B cell (primary cell): Measurements from ENCODE around the gene WDR33. TPM values are rescaled to one million over a fixed set of nuclear protein-coding genes. Genes with fewer than 3 reads are reported as not detected.

Source experiments
- ATAC-seq: fragments of 200-7000 bp; cut with Tn5 transposase; one replicate; pipeline ENCODE4 v1.10.0; 2021; ENCODE audit warnings: low read depth, mild to moderate bottlenecking, moderate number of reproducible peaks, moderate library complexity
- CTCF ChIA-PET: fragments of 350-600 bp; sonication (Branson Sonifier 250); formaldehyde crosslinking; loops from one replicate; lab custom pipeline; 2021; ENCODE audit warnings: antibody characterized with exemption, inconsistent platforms; lab: Charles Lee
- POLR2A ChIA-PET: fragments of 350-600 bp; sonication (Branson Sonifier 250); formaldehyde crosslinking; loops from one replicate; lab custom pipeline; 2021; ENCODE audit warnings: antibody characterized with exemption; lab: Charles Lee
- DNase-seq: peaks from one replicate; pipeline ENCODE4 v3.0.0; 2013
- H2AFZ ChIP-seq: 2 replicates; pipeline ENCODE4 v1.6.1; 2012; ENCODE audit warnings: mild to moderate bottlenecking, low read depth, low read length; ENCODE audit not compliant: insufficient read depth, poor library complexity, severe bottlenecking
- H3K27ac ChIP-seq, 2 donors: 1 replicate in 1 of 2; 2 replicates in 1 of 2; pipeline ENCODE4 v1.5.1; 2012 to 2013; ENCODE audit warnings: low read length in 2 of 2, mild to moderate bottlenecking in 2 of 2, moderate library complexity in 1 of 2
- H3K27me3 ChIP-seq, 4 experiments: fragments of 200-600 bp in 1 of 4; sonication (generic) in 1 of 4; replicated peaks in 1 of 4; 1 replicate in 2 of 4; 2 replicates in 2 of 4; pipeline versions ENCODE4 v1.6.1 to v1.7.0; 2013 to 2016; ENCODE audit warnings: low read length in 3 of 4, mild to moderate bottlenecking in 2 of 4, mixed read lengths in 1 of 4, moderate library complexity in 1 of 4; ENCODE audit not compliant: insufficient read depth in 4 of 4, control insufficient read depth in 3 of 4; ENCODE audit errors: control extremely low read depth in 1 of 4
- H3K36me3 ChIP-seq, 2 experiments: replicated peaks in 1 of 2; 1 replicate in 1 of 2; 2 replicates in 1 of 2; pipeline versions ENCODE4 v1.6.1 to v1.7.1; 2013; ENCODE audit warnings: low read length in 1 of 2; ENCODE audit not compliant: insufficient read depth in 2 of 2, control insufficient read depth in 1 of 2; ENCODE audit errors: control extremely low read depth in 1 of 2, extremely low read depth in 1 of 2
- H3K4me1 ChIP-seq, 2 donors: fragments of 200-600 bp in 1 of 2; sonication (generic) in 1 of 2; 1 replicate in 1 of 2; 2 replicates in 1 of 2; pipeline versions ENCODE4 v1.5.1 to v1.6.1; 2013 to 2017; ENCODE audit warnings: low read length in 2 of 2; ENCODE audit not compliant: control insufficient read depth in 2 of 2, insufficient read depth in 2 of 2
- H3K4me2 ChIP-seq: replicated peaks from 2 replicates; pipeline ENCODE3; 2012; ENCODE audit warnings: mild to moderate bottlenecking, low read depth, low read length; ENCODE audit not compliant: poor library complexity, severe bottlenecking
- H3K4me3 ChIP-seq, 5 experiments: fragments of 200-600 bp in 1 of 5; sonication (generic) in 1 of 5; 1 replicate in 3 of 5; 2 replicates in 2 of 5; pipeline versions ENCODE4 v1.5.1 to v1.7.0; 2011 to 2016; ENCODE audit warnings: low read length in 4 of 5, mild to moderate bottlenecking in 4 of 5, low read depth in 2 of 5, control low read depth in 1 of 5, moderate library complexity in 1 of 5; ENCODE audit not compliant: insufficient read depth in 1 of 5; ENCODE audit errors: control extremely low read depth in 1 of 5, extremely low read depth in 1 of 5
- H3K79me2 ChIP-seq: fragments of 200-600 bp; sonication (generic); one replicate; pipeline ENCODE4 v1.6.0; 2016; ENCODE audit warnings: low read length; ENCODE audit not compliant: control insufficient read depth, insufficient read depth
- H3K9ac ChIP-seq: fragments of 200-600 bp; sonication (generic); 2 replicates; pipeline ENCODE4 v1.6.1; 2017; ENCODE audit warnings: mild to moderate bottlenecking, low read length, moderate library complexity
- H3K9me3 ChIP-seq, 3 donors: one replicate each; pipeline versions ENCODE4 v1.6.1 to v1.7.1; 2013; ENCODE audit warnings: low read length in 2 of 3; ENCODE audit not compliant: control insufficient read depth in 2 of 3, insufficient read depth in 1 of 3; ENCODE audit errors: control extremely low read depth in 1 of 3
- H4K20me1 ChIP-seq: 2 replicates; pipeline ENCODE4 v1.6.0; 2012; ENCODE audit warnings: mild to moderate bottlenecking, low read length; ENCODE audit not compliant: insufficient read depth, control insufficient read depth, poor library complexity, severe bottlenecking
- H3K27ac Mint-ChIP-seq: one replicate; pipeline ENCODE4 v1.8.0; 2021; ENCODE audit warnings: mixed read lengths
- H3K27me3 Mint-ChIP-seq: one replicate; pipeline ENCODE4 v1.8.0; 2021; ENCODE audit warnings: mixed read lengths
- H3K4me1 Mint-ChIP-seq: one replicate; pipeline ENCODE4 v1.8.0; 2021; ENCODE audit warnings: mixed read lengths
- H3K4me3 Mint-ChIP-seq: one replicate; pipeline ENCODE4 v1.8.0; 2021; ENCODE audit warnings: mixed read lengths
- H3K9me3 Mint-ChIP-seq: one replicate; pipeline ENCODE4 v1.8.0; 2022; ENCODE audit warnings: mixed read lengths; ENCODE audit not compliant: insufficient read depth
- EZH2 ChIP-seq: IDR thresholded peaks from 2 replicates; pipeline ENCODE4 v1.6.1; 2012; ENCODE audit warnings: borderline replicate concordance, low read depth, mild to moderate bottlenecking, moderate library complexity, low read length; ENCODE audit not compliant: insufficient read depth, poor library complexity, severe bottlenecking
- WGBS: methylation state at CpG from one replicate; pipeline ENCODE4 v1.1.5; 2013; ENCODE audit warnings: missing lambda C conversion rate; ENCODE audit not compliant: insufficient coverage; 5-methylcytosine and 5-hydroxymethylcytosine counted together
- intact Hi-C: fragments of 100-400 bp; cut with micrococcal nuclease; formaldehyde crosslinking; loops from one replicate; pipeline ENCODE4 v1.10.0; 2022
- polyA plus RNA-seq: library from polyadenylated mRNA; depleted of rRNA; stranded (reverse); fragments of >200 nt; gene quantifications from 2 replicates; pipeline ENCODE4 v1.2.3, GENCODE V29; 2012
- total RNA-seq, 2 donors: library from RNA; stranded (reverse); fragments of 120-200 nt in 1 of 2; gene quantifications; 1 replicate in 1 of 2; 2 replicates in 1 of 2; pipeline versions ENCODE4 v1.2.3 to v1.2.4, GENCODE V29; 2013 to 2022
- TF ChIP-seq, protein P1 (sequence below): fragments of 200-600 bp; IDR thresholded peaks from one replicate; pipeline ENCODE4 v1.8.0; 2022; ENCODE audit warnings: antibody characterized with exemption, mild to moderate bottlenecking

Gene WDR33
- total and polyA plus RNA-seq, 2 donors (not counting 1 experiment from before 2014, with no cell fraction given): 17.2 to 101 TPM

- DNase-seq (no peak), ATAC-seq (no peak)
- Histone ChIP-seq H3K4me2 (no peak overlapping the region), H3K4me1 (peaks cover 0 to 5% of the 10 kb centered on the region in 2 donors), H3K4me3 (no peak overlapping the region), H3K9me3 (peaks cover 0 to 10% (median 1%) of the 10 kb centered on the region in 3 donors), H3K79me2 (no peaks in the 10 kb centered on the region), H3K9ac (no peak overlapping the region), H3K27me3 (peaks cover 0 to 39% (median 23%) of the 10 kb centered on the region in 4 experiments), H4K20me1 (no peaks in the 10 kb centered on the region), H3K36me3 (no peaks in the 10 kb centered on the region), H2AFZ (no peak overlapping the region), H3K27ac (no peak overlapping the region)
- Mint-ChIP-seq H3K27ac (no peak overlapping the region), H3K4me3 (no peak overlapping the region), H3K27me3 (peaks cover 50% of the 10 kb centered on the region), H3K9me3 (no peaks in the 10 kb centered on the region), H3K4me1 (peaks cover 7% of the 10 kb centered on the region)
- intact Hi-C loops: no loop called here
- ChIA-PET CTCF (interaction anchor here (3.3 kb wide), 1 partner anchor 15 kb away, joined by 10 read pairs; no protein-coding TSS in a partner anchor), POLR2A (no interaction called here)
- WGBS: 97% methylated on average over 6 of the region's 6 CpGs
- no peak for TF ChIP-seq EZH2
- TF ChIP-seq, protein P1, sequence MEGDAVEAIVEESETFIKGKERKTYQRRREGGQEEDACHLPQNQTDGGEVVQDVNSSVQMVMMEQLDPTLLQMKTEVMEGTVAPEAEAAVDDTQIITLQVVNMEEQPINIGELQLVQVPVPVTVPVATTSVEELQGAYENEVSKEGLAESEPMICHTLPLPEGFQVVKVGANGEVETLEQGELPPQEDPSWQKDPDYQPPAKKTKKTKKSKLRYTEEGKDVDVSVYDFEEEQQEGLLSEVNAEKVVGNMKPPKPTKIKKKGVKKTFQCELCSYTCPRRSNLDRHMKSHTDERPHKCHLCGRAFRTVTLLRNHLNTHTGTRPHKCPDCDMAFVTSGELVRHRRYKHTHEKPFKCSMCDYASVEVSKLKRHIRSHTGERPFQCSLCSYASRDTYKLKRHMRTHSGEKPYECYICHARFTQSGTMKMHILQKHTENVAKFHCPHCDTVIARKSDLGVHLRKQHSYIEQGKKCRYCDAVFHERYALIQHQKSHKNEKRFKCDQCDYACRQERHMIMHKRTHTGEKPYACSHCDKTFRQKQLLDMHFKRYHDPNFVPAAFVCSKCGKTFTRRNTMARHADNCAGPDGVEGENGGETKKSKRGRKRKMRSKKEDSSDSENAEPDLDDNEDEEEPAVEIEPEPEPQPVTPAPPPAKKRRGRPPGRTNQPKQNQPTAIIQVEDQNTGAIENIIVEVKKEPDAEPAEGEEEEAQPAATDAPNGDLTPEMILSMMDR: no peak
Measured at GRCh38 chr2:127664895-127665225, 146.1 kb downstream of the WDR33 start.

- ATAC-seq: no peak
- H3K4me2 ChIP-seq: peak overlapping the region; percentile 49
- H3K36me3 ChIP-seq: no peaks in the 10 kb centered on the region
- no peak overlapping the region for H3K27ac Mint-ChIP-seq
- H3K9me3 ChIP-seq: peaks cover 0 to 15% (median 1%) of the 10 kb centered on the region in 3 donors
- intact Hi-C loops: no loop called here
- H3K4me3 ChIP-seq: no peak overlapping the region
- WGBS: 22% methylated on average over 69 of the region's 69 CpGs
- peaks cover 8% of the 10 kb centered on the region for H3K4me1 Mint-ChIP-seq
- H3K4me3 Mint-ChIP-seq: no peak overlapping the region
- H3K9ac ChIP-seq: no peak overlapping the region
- peaks cover 0 to 10% of the 10 kb centered on the region in 2 donors for H3K4me1 ChIP-seq
- no peaks in the 10 kb centered on the region for H4K20me1 ChIP-seq
- POLR2A ChIA-PET: interaction anchor here (0.5 to 0.7 kb wide), 2 partner anchors 47 to 89 kb away, joined by 3 to 4 read pairs; no protein-coding TSS in a partner anchor
- CTCF ChIA-PET: interaction anchor here (1.2 to 3.3 kb wide), 2 partner anchors 12 to 14 kb away, joined by 3 to 10 read pairs; no protein-coding TSS in a partner anchor
- H3K9me3 Mint-ChIP-seq: no peaks in the 10 kb centered on the region
- peaks cover 47% of the 10 kb centered on the region for H3K27me3 Mint-ChIP-seq
- H3K79me2 ChIP-seq: no peaks in the 10 kb centered on the region
- no peak overlapping the region for H2AFZ ChIP-seq
- no peak for DNase-seq
- TF ChIP-seq, protein P1: no peak
- TF ChIP-seq EZH2: no peak
- H3K27me3 ChIP-seq: peaks cover 0 to 39% (median 23%) of the 10 kb centered on the region in 4 experiments
- H3K27ac ChIP-seq: no peak overlapping the region
Measured at GRCh38 chr2:127664065-127664894, 146.7 kb downstream of the WDR33 start.
